Measurements from ENCODE around the gene PRPSAP1. TPM values are rescaled to one million over a fixed set of nuclear protein-coding genes. Genes with fewer than 3 reads are reported as not detected.

Gene PRPSAP1
- total RNA-seq, 1 experiment from 2014 or later = 99.6 TPM

GRCh38 chr17:76275382-76276068 lies 78.2 kb downstream of the PRPSAP1 start:
- intact Hi-C loops (cut with micrococcal nuclease; ENCODE audit: unreplicated experiment) (no loop called here), in situ Hi-C loops (cut with HindIII; ENCODE audit: low pct_unique_long_range_greater_than_20kb, low sequenced_read_pairs) (no loop called here)
- POLR2A ChIA-PET = interaction anchor here (0.5 to 0.6 kb wide), 2 partner anchors 14 to 166 kb away, joined by 4 to 7 read pairs; no protein-coding TSS in a partner anchor
- no TSS peak for BruUV-seq (replicated peaks)
- Histone ChIP-seq H3K9me3 (ENCODE audit: control insufficient read depth, insufficient read depth, low read depth, low read length) (no peaks in the 10 kb centered on the region), H3K27me3 (ENCODE audit: control insufficient read depth, insufficient read depth, low read length) (no peaks in the 10 kb centered on the region), H3K36me3 (ENCODE audit: control insufficient read depth, insufficient read depth, low read length) (no peaks in the 10 kb centered on the region), H3K4me1 (ENCODE audit: control insufficient read depth, insufficient read depth, low read length) (peaks cover 18% of the 10 kb centered on the region), H3K4me3 (ENCODE audit: low read depth in 2 of 2, low read length in 2 of 2) (no peak overlapping the region), H3K27ac (ENCODE audit: low read length) (no peak overlapping the region)
- CTCF ChIA-PET = no interaction called here
- DNase-seq (ENCODE audit: low read depth, low spot score) (no peak), ATAC-seq (no peak)
- TF ChIP-seq POLR2AphosphoS5 (IDR thresholded peaks at IDR 0.05; ENCODE audit: low read depth, low read length) (no peak), REST (IDR thresholded peaks at IDR 0.05; ENCODE audit: insufficient read depth in 1 of 2, low read depth in 2 of 2, low read length in 1 of 2) (no peak), TCF7L2 (IDR thresholded peaks at IDR 0.05; ENCODE audit: low read depth, low read length) (no peak), SIN3A (IDR thresholded peaks at IDR 0.05; ENCODE audit: borderline replicate concordance, insufficient read depth, low read depth, low read length) (no peak)

GRCh38 chr17:76274112-76274956 lies 79.4 kb downstream of the PRPSAP1 start:
- ATAC-seq = no peak
- no TSS peak for BruUV-seq (replicated peaks)
- ChIA-PET CTCF (interaction anchor here (0.6 kb wide), 3 partner anchors 46 to 294 kb away, joined by 4 to 11 read pairs (median 5); no protein-coding TSS in a partner anchor), POLR2A (interaction anchor here (0.5 kb wide), 1 partner anchor 78 kb away, joined by 5 read pairs; no protein-coding TSS in a partner anchor)
- intact Hi-C loops (cut with micrococcal nuclease; ENCODE audit: unreplicated experiment) = no loop called here
- Histone ChIP-seq H3K36me3 (ENCODE audit: control insufficient read depth, insufficient read depth, low read length) (no peaks in the 10 kb centered on the region), H3K27me3 (ENCODE audit: control insufficient read depth, insufficient read depth, low read length) (no peaks in the 10 kb centered on the region), H3K4me1 (ENCODE audit: control insufficient read depth, insufficient read depth, low read length) (peaks cover 22% of the 10 kb centered on the region), H3K4me3 (ENCODE audit: low read depth in 2 of 2, low read length in 2 of 2) (no peak overlapping the region), H3K27ac (ENCODE audit: low read length) (peak overlapping the region; percentile 39; the same call in 1 of the 2 replicates), H3K9me3 (ENCODE audit: control insufficient read depth, insufficient read depth, low read depth, low read length) (no peaks in the 10 kb centered on the region)
- no peak for DNase-seq (ENCODE audit: low read depth, low spot score)
- TF ChIP-seq REST (IDR thresholded peaks at IDR 0.05; ENCODE audit: insufficient read depth in 1 of 2, low read depth in 2 of 2, low read length in 1 of 2) (no peak), TCF7L2 (IDR thresholded peaks at IDR 0.05; ENCODE audit: low read depth, low read length) (no peak; the same call in 1 of the 2 replicates), CTCF (IDR thresholded peaks at IDR 0.05) (no peak), SIN3A (IDR thresholded peaks at IDR 0.05; ENCODE audit: borderline replicate concordance, insufficient read depth, low read depth, low read length) (no peak), POLR2AphosphoS5 (IDR thresholded peaks at IDR 0.05; ENCODE audit: low read depth, low read length) (no peak)
- in situ Hi-C loops (cut with HindIII; ENCODE audit: low pct_unique_long_range_greater_than_20kb, low sequenced_read_pairs) = no loop called here
